Mammary epithelial cell (primary cell): ENCODE measurements around the gene CDKAL1.

Source experiments
- EZH2 ChIP-seq: IDR thresholded peaks from 2 replicates; pipeline ENCODE4 v1.6.1; 2012; ENCODE audit warnings: low read length, inconsistent platforms, borderline replicate concordance
- TF ChIP-seq, protein P1 (sequence below), 2 donors: IDR thresholded peaks in 1 of 2; conservative IDR thresholded peaks in 1 of 2; 2 replicates each; pipeline ENCODE4 v1.5.1; 2011 to 2012; ENCODE audit warnings: inconsistent platforms in 2 of 2, low read length in 2 of 2, mild to moderate bottlenecking in 2 of 2, control low read depth in 1 of 2, low read depth in 1 of 2; ENCODE audit not compliant: insufficient read depth in 1 of 2; ENCODE audit errors: extremely low read depth in 1 of 2

DNA sequence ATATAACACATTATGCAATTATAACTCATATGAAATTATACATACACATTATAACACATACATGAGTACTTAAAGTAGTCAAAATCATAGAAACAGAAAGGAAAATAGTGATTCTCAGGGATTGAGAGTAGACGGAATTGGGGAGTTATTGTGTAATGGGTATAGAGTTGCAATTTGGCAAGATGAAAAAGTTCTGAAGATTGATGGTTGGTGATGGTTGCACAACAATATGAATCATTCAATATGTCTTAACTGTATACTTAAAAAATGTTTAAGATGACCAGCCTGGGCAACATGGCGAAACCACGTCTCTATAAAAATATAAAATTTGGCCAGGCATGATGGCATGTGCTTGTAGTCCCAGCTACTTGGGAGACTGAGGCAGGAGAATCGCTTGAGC lies 372.7 kb downstream of the CDKAL1 start:
- TF ChIP-seq, protein P1, sequence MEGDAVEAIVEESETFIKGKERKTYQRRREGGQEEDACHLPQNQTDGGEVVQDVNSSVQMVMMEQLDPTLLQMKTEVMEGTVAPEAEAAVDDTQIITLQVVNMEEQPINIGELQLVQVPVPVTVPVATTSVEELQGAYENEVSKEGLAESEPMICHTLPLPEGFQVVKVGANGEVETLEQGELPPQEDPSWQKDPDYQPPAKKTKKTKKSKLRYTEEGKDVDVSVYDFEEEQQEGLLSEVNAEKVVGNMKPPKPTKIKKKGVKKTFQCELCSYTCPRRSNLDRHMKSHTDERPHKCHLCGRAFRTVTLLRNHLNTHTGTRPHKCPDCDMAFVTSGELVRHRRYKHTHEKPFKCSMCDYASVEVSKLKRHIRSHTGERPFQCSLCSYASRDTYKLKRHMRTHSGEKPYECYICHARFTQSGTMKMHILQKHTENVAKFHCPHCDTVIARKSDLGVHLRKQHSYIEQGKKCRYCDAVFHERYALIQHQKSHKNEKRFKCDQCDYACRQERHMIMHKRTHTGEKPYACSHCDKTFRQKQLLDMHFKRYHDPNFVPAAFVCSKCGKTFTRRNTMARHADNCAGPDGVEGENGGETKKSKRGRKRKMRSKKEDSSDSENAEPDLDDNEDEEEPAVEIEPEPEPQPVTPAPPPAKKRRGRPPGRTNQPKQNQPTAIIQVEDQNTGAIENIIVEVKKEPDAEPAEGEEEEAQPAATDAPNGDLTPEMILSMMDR (conservative IDR thresholded peaks at IDR 0.05 in 1 of 2, IDR thresholded peaks at IDR 0.05 in 1 of 2; ENCODE audit: extremely low read depth in 1 of 2, insufficient read depth in 1 of 2, low read depth in 1 of 2, low read length in 2 of 2), result no peak
- no peak for TF ChIP-seq EZH2
